Measurements from ENCODE around the gene LAIR1.

DNA sequence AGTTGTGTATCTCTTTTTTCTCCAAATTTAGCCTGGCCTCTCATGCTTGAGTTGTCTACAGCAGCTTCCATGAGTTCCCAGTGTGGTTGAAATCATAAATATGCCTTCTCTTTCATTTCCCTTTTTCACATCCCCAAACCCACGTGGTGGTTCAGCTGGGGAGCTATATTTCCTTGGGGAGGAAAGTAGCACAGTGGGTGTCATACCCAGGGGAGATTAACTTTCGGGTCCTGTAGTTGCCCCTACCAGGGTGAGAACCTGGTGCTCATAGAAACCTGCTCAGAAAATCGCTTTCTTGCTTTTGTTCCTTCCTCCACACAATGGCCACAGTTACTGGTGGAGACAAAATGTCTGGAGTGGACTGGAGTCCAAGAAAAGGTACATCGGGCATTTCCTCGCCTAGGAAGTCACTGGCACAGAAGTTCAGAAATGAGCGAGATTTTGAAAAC lies 18.8 kb downstream of the LAIR1 start:
- TF ChIP-seq, protein P1, sequence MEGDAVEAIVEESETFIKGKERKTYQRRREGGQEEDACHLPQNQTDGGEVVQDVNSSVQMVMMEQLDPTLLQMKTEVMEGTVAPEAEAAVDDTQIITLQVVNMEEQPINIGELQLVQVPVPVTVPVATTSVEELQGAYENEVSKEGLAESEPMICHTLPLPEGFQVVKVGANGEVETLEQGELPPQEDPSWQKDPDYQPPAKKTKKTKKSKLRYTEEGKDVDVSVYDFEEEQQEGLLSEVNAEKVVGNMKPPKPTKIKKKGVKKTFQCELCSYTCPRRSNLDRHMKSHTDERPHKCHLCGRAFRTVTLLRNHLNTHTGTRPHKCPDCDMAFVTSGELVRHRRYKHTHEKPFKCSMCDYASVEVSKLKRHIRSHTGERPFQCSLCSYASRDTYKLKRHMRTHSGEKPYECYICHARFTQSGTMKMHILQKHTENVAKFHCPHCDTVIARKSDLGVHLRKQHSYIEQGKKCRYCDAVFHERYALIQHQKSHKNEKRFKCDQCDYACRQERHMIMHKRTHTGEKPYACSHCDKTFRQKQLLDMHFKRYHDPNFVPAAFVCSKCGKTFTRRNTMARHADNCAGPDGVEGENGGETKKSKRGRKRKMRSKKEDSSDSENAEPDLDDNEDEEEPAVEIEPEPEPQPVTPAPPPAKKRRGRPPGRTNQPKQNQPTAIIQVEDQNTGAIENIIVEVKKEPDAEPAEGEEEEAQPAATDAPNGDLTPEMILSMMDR (IDR thresholded peaks at IDR 0.05) = no peak
- no peak for TF ChIP-seq POLR2AphosphoS5 (IDR thresholded peaks at IDR 0.05)
- TF ChIP-seq POLR2A (IDR thresholded peaks at IDR 0.05) = no peak
